NCI-H2227 (cell line): ENCODE measurements around the gene COPB1.
A peak's percentile ranks its signal among the peaks of the same experiment; 100 is the strongest.

ENCODE experiments used
- DNase-seq: peaks from one replicate; lab custom pipeline; 2025; ENCODE audit not compliant: unreplicated experiment; lab: John Stamatoyannopoulos, UW

The COPB1 gene

DNA sequence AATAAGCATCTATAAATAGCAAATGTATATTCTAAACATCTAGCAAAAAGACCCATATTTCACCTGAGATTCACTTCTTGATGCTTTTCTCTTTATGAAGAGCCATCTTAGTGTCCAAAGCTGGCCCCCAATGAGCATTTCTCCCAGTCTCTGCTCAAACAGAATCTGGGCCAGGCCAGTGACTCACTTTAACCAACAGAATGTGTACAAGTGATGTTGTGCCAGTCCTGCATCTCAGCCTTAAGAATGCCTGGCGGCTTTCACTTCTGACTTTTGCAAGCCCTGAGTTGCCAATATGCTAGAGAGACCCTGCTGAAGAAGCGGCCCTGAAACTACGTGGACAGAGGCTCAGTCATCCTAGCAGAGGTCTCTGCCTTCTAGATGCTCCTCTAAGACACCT lies 6.9 kb upstream of the COPB1 start:
- no peak for DNase-seq

DNA sequence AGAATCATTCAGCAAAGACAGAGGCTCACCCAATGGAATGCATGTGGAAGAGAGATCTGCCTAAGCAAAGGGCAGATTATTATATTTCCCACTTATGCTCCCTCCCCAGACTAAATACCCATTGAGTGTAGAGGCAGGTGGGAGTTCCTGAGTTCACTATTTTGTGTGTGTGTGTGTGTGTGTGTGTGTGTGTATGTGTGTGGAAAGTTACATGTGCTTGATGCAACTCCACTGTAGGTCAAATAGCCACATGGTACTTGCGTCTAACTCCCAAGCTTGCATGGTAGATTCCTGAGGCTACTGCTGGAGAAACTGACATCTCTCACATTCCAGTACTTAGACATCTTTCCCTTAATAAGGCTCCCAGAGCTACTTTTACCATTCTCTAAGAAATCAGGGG lies 3.4 kb upstream of the COPB1 start:
- no peak for DNase-seq

DNA sequence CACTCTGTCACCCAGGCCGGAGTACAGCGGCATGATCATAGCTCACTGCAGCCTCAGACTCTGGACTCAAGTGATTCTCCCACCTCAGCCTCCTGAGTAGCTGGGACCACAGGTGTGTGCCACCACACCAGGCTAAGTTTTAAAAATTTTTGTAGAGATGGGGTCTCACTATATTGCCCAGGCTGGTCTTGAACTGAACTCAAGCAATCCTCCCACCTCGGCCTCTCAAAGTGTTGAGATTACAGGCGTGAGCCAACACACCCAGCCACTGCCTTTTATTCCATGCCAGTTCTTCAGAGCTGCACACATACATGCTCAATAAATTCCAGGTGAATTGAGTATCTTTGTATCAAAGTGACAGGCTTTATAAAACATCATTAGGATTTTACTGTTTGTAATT lies 2.4 kb upstream of the COPB1 start:
- no peak for DNase-seq

DNA sequence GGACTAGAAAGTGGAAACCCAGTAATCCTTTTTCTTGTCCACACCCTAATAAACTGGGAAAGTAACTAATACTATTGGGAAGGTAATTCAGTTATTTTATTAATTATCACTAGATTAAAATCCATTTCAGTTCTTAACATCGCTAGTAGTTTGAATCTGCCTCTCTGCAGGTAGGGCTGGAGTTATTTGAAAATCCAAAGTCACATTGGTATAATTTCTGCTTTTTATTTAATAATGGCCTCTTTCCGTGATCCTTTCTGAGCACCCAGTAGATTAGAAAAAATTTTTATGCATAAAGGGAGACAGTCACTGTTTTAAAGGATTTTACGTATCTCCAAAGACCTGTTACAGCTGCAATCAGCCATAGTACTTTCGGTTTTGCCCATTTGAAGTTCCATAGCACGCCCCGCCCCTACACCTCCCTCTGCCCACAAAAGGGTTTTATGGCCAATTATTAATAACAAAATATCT lies 605 bp upstream of the COPB1 start:
- peak; percentile 39 for DNase-seq

DNA sequence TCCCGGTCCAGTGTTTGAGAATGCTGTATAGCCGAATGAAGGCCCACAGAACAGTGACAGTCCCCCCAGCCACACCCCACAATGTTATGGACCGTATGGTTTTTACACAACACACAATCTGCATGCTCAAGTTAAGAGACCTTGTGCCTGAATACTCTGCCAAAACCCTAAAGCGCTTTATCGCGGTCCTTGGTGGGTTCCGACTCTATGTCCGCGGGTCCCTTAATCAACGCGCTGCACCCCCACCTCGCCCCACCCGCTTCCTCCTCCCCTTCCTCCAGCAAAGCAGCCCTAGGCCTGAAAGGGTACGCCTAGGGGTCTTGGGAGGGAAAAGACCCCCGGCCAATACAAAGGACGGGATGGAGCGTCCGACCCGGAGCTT lies 442 bp downstream of the COPB1 start:
- peak; percentile 46 for DNase-seq

DNA sequence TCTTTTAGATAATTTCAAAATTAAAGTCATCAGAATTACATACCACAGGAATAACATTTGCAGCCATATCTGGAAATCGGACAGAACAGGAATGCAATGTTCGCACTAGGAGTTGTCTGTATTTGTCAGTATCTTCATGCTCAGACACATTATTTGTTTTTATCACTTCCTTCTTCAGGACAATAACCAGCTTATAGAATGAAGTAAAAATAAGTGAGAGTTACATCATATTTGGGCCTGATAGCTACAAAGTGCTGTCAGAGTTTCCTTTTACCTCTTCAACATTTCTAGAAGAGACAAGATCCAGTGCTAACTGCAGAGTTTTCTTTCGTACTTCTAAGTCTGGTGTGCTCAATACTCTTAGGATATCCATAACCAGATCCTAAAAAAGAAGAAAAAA lies 18.9 kb downstream of the COPB1 start:
- no peak for DNase-seq

DNA sequence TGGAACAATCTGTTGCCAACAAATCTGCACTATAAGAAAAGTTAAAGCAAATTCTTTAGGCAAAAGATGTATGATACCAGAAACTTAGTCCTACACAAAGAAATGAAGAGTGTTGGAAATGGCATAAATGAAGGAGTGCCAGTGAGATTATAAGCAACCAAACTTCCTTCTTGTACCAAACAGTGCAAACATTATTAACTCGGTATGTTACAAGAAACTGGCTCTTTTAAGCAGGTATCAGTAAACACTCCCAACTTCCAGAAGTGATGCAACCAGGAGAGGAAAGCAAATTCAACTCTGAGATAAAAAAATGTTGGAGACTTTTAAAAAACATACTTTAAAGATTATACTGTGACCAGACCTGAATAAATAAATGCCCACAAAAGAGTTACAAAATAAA lies 28.5 kb downstream of the COPB1 start:
- no peak for DNase-seq

DNA sequence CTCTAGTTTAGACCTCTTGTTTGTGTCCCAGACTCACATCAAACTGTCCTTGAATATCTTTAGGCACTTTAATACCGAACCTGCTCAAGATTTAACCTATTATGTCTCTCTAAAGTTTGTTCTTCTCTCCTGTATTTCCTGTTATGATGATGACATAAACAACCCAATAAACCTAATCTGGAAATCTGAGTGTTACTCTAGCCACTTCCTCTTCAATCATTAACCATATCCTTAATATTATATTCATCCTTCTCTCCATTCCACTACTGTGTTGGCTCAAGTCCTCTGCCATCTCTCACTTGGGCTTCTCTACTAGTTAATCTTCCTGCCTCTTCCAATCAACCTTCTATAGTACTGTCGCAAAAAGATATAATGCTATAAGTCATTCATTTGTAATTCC lies 36.0 kb downstream of the COPB1 start:
- DNase-seq: no peak

DNA sequence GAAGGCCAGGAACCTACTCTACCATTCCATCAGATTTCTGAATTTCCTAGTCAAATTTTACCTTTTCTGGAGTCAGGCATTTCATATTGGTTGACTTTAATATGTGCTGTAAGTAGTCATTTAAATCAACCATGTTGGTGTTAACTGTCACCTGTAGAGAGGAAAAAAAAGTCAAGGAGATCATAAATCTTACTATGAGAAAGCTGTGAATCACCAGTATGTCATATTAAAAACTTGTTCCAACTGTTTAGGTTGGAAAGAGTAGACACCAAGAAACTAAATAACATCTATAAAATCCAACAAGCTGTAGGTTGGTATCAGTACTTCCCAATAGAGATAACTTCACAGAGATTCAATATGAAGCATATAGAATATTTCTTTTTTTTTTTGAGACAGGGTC lies 39.5 kb downstream of the COPB1 start:
- no peak for DNase-seq

DNA sequence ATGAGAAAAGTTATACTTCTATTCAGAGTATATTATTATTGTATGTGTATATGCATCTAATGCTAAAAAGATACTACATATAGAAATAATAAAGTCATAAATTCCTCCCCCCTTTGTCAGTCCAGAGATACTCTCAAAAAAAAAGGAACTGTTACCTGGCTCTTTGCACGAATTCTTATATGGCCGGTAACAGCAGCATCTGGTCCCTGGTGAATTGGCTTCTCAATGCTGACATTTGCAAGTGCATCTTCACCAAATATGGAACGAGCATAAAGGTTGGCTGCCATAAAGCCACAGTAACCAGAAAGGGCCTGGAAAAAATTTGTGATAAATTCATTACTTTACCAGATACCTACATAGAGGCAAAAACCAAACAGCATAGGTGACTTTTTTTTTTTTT lies 41.2 kb downstream of the COPB1 start:
- DNase-seq: no peak

DNA sequence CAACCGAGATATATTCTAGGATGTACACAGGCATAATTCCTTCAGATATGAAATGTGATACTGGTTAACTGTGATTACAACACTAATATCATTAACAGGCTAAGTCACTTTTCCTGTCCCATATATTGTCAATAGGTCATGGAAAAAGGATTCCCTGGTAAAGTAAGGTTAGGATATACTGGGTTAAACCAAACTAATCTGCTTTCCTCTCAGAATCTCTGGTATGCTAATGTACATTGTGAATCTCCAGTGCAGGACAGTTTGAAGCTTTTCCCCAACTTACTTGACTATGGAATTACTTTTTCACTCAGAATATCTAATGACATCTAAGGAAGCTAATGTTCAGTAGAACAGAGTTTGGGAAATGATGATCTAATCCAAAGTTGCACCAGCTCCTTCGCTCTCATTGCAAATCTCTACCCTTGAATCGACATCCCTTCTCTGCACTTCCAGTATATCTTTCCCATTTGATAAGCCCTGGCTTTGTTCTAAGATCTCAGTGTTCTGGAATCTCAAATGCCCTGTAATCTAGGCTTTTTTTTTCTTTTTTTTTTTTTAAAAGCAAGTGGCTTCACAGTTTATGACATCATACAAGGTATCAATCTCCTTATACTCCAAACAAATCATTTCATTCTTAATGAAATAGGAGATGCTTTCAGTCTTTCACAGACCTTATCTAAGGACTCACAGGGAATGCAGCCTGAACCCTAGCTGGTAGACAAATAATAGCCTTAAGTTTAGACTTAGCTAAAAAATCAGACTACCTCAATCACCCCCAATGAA lies 43.8 kb downstream of the COPB1 start:
- no peak for DNase-seq

DNA sequence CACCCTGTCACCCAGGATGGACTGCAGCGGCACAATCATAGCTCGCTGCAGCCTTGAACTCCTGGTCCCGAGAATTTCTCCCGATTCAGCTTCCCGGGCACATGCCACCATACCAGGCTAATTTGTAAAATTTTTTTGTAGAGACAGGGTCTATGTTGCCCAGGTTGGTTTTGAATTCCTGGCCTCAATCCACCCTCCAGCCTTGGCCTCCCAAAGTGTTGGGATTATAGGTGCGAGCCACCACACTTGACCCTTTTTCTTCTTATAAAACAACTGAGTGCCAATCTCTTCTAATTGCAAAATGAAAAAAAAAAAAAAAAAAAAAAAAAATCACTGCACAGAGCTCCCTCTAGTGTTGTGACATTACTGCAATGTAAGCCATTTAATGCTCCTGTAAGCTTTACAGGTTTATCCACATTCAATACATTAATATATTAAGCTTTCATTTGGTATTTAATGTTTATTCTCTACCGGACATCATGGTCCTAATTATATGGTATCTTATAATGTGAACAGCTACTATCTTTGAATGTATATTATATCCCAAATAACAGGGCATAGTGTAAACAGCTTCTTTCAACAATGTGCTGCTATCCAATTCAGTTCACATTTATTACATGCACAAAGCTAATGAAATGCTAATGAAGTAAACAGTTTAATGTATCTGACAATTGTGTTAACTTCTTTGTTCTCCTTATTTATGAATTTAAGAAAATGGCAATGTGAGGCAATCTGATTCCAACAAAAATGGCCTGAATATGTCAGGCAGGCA lies 44.6 kb downstream of the COPB1 start:
- DNase-seq: peak; percentile 22

DNA sequence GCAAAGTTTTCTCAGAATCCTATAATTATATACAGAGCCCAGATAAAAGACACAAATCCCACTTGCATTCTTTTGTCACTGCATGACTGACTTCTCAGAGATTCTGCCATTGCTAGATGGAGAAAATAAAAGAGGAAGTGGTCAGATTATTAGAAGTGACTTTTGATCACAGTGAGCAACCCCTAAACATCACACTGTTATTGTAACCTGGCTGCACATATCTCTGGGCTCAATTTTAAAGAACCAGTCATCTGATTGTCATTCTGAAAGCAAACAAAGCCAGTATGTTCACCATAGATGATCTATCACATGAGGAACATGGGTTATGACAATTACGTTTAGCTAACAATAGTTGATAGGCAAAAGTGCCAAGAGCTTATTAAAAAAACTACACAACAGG lies 47.8 kb downstream of the COPB1 start:
- no peak for DNase-seq

DNA sequence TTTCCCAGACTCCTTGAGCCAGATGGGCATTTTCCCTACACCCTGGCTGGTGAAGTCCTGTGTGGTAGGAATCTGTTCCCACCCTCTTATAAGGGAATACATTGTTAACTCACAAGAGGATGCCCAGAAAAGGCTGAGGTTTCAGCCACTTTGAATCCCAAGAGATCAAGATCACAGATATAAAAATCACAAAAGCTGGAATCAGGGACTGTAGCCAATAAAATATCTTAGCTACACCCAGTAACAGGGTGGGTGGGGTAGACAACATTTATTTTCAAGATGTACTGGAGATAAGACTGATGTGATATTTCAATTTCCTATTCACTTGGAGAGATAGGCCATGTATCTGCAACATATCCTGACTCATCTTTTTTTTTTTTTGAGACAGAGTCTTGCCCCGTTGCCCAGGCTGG lies 50.3 kb downstream of the COPB1 start:
- DNase-seq: no peak

DNA sequence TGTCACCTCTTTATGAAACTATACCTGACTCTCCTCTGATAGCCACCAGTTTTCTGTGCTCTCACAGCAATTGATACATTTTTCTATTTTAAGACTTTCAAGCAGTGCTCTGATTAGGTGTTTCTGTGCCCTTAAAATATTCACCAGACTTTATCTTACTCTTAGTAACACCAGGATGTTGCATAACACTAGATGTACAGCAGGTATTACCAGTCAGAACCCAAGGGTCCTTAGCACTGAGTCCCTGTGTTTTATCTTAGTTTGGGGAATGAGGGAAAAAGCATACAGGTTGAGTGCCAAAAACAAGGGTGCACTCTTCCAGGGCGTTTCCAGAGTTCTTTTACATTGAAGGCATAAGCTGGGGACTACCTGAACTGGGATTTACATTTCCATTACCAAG lies 51.4 kb downstream of the COPB1 start:
- no peak for DNase-seq

DNA sequence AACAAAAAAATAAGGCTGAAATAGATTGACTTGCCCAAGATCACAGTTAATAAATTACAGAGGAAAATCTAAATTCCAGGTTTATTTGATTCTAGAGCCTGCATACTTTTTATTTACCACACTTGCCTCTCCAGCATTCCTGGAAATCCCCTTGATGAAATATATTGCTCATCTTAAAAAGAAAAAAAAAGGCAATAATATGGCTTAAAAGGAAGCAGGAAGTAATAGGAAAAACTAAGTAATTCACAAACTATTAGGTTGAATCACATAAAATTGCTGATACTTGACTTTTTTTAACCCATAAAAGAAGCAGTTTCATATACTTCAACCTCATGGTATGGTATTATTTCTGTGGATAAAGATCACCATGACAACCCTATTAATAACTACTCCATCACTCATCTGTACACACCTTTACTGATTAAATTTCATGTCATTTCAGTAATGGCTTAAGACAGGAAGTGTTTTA lies 52.9 kb downstream of the COPB1 start:
- no peak for DNase-seq

DNA sequence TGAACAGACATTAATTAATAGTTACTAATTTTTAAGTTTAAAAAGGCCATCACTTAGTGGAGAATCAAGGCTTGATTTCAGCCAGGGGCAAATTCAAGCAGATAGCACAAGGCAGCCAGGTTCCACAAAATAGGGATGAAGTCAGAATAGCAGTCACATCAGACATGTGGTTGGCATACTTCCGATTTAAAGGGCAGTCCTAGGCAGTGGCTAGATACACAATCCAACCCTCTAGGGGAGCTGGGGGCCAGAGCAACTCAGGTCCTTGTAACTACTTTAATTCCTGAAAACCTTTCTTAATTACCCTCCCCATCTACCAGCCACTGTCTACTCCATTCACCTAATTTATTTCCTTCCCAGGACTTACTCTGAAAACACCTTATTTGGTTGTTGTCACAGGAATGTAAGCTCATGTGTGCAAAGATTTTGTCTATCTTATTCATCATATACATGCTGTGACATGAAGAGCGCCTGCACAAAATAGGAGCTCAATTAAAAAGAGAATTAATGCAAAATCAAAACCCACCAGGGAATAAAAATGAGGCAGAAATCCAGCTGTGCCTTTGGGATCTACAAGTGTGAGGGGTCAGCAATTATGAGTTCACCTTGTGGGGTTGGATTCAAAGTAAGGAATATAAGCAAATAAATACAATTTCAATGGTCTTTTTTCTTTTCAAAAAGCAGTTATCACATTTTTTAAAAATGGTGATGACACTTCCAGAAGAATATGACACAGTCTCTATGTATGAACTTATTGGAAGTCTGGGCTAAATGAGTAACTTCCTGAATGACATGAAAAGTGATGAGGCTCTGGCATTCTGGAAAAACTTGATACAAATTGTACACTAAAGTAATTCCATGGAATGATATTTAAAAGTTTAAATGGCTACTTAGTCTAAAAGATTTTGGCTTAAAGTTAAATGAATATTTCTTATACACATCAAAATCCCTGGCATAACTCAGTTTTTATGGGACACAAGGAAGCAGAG lies 53.8 kb downstream of the COPB1 start:
- no peak for DNase-seq

DNA sequence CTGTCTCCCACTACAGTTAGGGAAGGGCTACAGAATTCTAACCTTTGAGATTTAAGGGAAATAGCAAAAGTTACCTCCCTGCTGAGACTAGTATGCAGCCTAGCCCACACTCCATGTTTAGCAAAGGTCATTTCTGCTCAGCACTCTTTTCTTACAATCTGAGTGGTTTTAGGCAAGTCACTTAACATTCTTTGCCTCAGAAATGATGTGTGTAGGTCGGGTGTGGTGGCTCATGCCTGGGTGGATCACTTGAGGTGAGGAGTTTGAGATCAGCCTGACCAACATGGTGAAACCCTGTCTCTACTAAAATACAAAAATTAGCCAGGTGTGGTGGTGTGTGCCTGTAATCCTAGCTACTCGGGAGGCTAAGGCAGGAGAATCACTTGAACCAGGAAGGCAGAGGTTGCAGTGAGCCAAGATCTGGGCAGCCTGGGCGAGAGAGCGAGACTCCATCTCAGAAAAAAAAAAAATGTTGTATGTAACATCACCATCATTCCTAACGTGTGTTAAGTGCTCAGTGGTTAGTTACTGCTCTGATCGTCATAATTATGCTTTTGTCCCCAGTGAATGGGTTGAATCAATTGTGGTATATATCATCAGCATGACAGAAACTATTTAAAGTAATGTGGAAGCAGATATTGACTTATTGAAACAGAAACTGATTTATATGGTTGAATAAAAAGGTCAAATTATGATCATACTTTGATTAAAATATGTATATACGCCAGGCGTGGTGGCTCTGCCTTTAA lies 55.0 kb downstream of the COPB1 start:
- DNase-seq: no peak

DNA sequence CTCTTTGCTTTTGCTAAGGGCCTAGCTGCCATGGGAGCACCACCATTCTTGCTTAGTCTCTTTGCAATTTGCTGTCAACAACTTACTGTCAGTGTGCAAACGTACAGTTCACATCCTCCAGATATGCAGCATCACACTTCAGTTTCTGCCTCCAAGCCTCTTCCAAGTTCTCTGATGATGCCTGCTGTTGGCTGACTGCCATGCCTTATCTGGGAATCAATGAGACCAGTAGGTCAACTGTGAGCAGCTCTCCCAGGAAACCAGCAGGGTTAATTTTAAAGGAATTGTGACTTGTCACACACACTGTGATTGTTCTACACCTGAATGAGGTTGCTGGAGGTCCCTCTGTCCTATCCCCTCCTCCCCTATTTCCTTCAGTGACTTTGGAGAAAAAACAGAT lies 56.0 kb downstream of the COPB1 start:
- peak; percentile 22 for DNase-seq

DNA sequence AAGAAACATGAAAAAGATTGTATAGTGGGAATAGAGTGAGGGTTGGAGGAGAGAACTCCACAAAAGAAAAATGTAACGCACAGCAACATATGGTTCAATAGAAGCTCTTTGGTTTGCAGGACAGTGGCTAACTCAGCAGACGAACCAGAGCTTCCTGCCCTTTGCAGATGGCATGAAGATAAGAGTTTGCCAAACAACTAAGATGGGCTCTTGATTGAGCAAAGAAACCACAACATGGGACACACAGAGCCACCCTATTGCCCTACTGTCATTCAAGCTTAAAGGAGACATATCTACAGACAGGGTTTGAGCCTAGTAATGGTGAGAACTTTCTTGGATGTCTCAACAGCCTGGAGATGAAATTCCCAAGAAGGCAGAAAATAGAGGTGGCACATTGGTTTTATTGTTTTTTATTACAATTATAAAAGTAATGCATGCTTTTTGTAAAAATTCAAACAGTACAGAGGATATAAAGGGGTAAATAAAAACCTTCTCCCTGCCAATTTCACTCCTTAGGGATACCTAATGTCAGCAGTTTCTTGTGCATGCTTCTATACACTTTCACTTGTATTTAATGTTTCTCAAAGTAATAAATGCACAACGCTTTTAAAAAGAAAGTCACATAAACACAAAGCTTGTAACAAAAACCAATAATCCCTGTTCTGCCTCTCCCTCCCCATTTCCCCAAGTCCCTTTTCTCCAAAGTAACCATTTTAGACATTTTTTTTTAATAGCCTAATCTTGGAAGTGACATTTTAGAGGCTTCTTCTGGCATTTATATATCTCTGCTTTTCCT lies 63.7 kb downstream of the COPB1 start:
- DNase-seq: no peak
